Measurements from ENCODE around the gene DCST1.

Gene DCST1

DNA sequence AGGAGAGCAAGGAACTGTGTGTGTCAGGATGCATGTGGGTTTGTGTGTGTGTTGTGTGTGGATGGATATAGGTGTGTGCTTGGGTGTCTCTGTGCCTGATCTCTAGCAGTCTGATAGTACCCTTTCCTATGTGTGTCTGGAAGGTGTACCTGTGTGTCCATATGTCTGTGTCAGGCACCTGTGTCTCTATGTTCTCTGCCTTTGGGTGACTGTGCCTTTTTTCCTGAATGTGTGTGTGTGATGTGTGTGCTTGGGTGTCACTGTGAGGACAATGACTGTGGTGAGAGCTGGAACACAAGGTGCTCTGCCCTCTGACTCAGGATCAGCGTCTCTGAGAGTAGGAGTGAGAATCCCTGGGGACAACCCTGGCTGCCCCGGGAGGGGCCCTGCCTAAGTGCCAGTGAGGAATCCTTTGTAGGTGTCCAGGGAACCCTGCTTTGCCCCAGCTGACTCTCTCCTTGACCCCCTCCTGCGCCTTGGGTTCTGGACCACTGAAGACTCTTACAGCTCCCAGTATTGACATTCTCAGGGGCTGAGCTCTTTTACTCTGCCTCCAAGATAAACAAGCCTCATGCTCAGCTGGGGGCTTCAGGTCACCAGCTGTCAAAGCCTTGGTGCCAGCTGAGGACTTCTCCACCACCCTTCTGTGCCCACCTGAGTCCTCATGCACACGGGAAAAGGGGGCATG, 44.3 kb downstream of the DCST1 start:
- no peak for DNase-seq

DNA sequence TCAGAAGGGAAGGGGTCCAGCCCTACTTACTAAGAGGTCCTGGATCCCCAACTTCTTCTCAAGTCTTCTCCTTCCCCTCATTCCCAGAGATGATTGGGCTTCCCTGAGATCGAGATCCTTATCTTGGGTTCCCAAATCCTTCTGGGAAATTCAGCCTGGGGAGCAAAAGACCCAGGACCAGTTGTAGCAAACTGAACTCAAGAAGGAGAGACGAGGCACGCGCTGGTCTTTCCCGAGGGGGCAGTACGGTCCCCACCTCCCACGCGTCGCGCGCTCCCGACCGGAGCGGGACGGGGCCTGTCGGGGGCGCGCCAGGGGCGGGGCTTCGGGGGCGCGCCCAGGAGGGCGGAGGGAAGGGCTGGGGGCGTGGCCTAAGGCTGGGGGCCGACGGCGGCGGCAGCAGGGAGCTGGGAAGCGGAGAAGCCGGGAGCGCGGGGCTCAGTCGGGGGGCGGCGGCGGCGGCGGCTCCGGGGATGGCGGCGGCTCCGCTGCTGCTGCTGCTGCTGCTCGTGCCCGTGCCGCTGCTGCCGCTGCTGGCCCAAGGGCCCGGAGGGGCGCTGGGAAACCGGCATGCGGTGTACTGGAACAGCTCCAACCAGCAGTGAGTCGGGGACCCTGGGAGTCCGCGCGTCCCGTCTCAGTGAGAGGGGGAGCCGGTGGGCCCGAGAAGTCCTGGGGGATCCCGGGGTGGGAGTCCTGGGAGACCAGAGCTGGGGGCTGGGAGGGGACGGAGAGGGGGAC, 45.0 kb downstream of the DCST1 start, which contains the start of gene EFNA3:
Gene EFNA3, plus strand, starts transcription at position 369 of the 741 bp plus-strand sequence. Its CDS starts 105 bp downstream, at position 474.
- DNase-seq, result peak; percentile 63

DNA sequence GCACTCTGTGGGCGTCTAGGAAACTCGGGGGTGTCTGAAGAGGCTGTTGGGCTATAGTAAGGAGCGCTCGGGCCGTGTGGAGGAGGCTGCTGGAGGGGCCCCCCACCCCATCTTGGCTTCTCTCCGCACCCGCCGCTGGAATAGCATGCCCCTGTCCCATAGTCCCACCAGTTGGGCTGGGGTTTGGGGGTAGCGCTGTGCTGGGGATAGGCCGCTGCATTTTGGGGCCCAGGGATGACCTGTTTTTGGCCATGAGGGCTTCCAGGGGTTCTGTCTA, 45.5 kb downstream of the DCST1 start:
- no peak for DNase-seq

DNA sequence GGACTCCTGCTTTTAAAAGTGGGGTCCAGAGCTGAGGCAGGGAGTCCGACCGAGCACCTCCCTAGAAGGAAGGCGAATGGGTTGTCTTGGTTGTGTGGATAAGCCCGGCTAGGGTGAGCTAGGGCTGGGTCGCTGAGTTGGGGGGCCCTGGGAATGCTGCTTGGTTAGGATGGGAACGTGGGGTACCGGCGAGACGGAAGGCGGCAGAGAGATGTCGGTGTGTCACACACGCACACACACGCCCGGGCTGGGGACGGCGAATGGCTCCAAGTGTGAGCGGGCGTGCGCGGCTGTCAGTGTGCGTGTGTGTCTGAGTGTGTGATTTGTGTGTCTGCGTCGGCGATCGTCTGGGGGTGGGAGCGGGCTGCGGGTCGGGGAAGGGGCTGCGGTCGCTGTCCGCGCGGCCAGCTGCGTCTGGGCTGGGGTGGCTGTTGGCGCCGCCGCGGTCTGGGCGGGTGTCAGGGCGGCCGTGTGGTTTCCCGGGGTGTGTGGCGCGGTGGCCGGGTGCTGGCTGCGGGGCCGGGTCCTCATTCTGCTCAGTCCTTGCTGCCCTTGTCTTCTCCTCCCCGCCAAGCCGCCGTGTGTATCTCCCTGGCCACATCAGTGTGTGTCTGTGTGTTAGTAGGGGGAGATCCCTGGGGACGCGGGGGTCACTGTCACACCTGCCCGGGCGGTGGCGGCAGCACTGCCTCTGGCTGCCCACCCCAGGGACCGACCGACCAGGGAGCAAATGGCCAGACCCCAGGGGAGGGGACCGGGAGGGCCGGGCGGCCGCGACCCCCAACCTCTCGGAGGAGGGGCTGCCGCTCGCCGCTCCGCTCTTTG, 46.1 kb downstream of the DCST1 start:
- no peak for DNase-seq

DNA sequence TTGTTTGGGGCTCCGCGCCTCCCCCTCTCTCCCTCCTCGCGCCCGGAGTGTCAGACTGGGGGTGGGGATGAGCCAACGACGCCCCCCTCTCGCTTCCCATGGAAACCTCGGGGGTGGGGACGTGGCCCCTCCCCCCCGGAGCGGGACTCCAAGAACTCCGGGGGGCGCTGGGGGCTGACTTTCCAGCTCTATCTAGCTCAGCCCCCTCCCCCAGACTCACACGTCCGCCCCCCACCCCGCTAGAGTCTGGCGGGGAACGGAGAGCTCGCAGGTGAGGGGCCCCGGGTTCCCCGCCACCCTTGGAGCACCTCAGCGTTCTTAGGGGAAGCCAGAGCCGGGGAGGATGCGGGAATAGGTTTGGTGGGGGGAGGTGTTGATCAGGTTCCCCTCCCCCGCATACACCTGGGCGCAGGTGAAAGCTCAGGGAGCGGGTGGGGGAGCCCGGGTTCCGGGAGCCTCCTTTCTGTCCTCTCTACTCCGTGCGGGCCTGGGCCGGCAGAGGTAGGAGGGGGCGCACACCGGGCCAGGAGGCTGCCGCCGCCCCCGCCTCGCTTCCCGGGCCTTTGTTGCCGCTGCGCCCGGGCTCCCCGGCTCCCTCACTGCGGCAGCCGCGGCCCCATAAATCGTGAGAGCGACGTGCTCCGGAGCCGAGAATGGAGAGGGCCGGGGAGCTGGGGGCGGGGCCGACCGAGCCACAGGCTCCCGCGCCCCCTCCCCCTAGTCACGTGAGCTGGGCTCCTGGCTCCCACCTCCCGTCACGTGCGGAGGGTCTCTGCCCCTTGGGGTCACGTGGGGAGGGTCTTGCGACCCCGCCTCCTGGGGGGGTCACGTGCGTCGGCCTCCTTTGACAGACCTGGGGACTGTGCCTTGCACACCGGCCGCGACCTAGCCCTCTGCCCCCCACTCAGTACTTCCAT, 46.9 kb downstream of the DCST1 start:
- DNase-seq, result no peak

DNA sequence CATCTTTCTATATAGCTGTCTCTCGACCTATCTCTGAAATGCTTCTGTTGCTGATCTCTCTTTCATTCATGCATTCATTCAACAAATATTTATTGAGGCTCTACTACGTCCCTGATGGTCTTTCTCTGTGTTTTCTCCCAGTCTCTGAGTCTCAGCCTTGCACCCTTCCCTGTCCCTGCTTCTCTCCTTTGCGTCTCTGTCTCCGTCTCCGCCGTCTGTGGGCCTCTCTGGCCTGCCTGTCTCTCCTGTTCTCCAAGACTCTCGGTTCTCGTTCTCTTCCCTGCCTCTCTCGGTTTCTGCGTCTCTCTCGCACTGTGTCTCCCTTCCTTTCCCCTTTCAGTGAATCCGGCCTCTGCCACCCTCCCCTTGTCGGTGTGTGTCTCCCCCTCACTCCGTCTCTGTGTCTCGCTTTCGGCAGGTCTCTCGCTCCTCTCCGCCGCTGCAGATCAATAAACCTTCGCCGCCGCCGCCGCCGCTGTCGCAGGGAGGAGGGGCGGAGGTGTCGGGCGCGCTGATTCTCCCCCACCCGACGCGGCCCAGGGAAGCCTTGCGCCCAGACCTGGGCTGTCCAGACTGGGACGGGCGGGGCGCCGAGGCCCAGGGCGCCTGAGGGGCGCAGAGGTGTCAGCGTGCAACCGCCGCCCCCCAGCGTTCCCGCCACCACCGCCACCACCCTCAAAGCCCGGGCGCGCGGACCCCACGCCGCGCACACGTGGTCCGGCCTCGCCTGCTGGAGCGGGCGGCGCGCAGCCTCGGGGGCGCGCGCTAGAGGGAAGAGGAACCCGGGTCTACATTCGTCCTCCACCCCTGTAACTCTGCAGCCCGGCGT, 48.1 kb downstream of the DCST1 start:
- DNase-seq, result no peak

DNA sequence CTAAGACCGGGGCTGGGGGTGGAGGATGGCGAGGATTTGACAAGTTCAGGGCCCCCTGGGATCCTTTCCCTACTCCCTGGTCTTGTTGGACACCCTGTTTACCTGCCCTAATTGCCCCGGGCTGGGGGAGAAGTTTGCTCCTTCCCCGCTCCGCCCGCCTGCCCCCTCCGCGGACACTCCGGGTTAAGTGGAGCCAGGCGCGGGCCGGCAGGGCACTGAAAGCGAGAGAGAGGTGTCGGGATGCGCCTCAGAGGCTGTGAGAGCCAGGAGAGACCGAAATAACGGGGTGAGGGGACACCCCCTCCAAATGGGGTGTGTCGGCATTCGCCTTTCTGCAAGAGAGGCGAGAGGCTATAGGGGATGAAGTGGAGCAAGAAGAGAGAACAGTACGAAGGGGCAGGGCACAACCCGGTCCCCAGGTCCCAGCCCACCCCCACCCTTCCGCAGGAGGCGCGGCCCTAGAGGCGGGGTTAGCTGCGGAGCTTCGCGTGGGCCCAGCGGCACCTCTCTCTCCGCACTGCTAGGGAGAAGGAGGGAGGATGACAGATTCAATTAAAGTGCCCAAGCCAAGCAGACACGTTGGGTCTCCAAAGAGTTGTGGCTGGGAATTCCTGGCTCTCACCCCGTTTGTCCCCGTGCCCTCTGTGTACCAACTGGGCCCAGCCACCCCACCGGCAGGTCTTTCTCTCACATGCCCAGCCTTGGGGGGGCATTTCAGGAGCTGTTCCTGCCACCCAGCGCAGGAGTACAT, 48.9 kb downstream of the DCST1 start:
- no peak for DNase-seq

DNA sequence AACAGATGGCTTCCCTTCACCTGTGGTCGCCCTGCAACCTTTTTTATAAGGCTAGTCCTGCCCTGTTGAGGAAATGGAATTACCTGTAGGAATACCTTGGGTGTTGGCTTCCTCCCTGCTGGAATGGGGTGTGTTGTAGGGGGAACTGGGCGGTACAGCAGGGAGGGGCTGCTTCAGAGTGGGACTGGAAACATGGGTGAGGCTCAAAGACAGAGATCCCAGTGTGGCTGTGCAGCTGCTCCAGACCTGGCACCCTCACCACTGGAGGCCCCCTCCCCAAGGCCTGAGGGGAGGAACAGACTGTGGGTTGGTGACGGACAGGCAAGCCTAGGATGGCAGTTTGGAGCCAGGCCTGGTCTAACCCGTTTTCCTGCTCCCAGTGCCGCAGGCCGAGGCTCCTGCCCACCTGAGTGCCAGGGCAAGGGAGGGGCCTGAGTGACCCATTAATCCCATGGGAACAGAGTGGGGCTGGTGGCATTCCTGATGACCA, 49.5 kb downstream of the DCST1 start:
- no peak for DNase-seq

DNA sequence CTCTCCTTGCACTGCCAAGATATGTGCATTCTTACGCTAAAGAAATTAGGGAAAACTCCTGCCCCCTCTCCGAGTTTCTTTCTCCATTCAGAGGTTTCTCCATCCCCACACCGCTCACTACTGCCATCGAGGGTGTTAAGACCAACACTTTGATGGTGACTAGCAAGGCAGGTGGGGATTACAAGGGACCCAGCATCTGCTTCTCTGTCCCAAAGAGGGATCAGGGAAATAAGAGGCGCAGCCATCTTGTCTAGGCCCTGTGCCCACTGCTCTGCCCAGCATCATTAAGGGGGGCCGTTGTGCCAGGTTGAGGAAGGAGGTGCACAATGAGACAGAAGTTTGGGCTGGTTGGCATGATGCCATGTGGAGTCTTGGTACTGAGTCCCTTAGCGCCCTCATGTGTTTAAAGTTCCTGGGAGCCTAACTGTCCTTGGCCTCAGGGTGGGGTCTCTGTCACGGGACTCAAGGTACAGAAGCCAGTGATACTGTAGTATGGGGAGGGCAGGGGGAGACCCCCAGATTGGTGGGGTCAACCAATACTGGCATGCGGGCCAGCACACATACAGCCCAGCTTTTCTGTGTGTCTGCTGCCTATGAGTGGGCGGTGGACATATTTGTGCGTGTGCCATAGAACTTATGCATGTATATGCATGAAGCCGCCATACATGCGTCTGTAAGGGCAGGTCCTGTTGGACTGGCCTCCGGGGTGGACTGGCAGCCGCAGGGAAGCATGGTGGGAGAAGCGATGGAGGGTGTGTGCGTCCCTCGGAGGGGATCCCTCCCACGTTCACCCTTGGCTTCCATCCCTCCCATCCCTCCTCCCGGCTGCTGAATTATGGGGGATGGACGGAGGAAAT, 50.5 kb downstream of the DCST1 start:
- DNase-seq, result peak; percentile 46

DNA sequence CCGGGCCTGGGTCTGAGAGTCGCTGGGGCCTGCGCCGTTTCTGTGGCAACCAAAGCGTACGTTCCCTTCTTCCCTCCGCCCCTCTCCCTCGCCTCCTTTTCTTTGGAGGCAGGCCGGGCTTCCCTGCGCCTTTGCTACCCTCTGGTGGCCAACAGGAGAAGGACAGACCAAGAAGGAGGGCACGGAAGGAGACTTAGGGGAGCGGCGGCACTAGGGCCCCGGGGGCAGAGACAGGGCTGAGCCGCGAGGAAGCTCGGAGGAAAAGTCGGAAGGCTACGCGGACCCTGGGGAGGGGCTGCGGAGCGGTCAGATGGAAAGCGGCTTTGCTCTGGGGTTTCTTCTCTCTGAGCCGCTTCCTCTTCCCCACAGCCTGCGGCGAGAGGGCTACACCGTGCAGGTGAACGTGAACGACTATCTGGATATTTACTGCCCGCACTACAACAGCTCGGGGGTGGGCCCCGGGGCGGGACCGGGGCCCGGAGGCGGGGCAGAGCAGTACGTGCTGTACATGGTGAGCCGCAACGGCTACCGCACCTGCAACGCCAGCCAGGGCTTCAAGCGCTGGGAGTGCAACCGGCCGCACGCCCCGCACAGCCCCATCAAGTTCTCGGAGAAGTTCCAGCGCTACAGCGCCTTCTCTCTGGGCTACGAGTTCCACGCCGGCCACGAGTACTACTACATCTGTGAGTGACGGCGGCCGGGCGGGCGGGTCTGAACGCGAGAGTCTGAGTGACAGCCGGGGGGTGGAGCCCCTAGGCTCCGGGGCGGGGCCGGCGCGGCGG, 51.3 kb downstream of the DCST1 start:
- peak; percentile 95 for DNase-seq

DNA sequence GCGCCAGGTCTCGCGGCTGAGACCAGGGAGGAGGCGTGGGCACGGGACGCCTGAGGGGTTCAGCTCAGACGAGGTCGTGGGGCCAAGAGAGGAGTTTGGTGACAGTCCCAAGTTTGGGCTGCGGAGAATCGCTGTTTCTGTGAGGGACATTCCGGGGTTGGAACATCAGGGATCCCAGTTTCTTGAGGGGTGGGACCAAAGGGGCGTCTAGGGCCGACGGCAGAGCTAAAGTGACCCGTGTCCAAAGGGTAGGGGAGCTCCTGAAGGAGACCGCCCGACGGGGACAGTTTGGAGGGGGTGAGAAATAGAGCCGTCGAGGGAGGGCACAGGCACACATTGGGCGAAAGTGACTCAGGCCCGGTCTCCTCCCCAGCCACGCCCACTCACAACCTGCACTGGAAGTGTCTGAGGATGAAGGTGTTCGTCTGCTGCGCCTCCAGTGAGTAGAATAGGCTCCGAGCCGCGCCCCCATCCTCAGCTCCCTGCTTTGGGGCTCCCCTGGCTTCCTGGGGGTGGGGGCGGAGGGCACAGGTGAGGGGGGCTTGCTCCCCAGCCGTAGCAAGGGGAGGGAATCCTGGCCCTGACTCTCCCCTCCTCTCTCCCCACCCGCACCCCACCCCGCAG, 52.0 kb downstream of the DCST1 start:
- peak; percentile 74 for DNase-seq

DNA sequence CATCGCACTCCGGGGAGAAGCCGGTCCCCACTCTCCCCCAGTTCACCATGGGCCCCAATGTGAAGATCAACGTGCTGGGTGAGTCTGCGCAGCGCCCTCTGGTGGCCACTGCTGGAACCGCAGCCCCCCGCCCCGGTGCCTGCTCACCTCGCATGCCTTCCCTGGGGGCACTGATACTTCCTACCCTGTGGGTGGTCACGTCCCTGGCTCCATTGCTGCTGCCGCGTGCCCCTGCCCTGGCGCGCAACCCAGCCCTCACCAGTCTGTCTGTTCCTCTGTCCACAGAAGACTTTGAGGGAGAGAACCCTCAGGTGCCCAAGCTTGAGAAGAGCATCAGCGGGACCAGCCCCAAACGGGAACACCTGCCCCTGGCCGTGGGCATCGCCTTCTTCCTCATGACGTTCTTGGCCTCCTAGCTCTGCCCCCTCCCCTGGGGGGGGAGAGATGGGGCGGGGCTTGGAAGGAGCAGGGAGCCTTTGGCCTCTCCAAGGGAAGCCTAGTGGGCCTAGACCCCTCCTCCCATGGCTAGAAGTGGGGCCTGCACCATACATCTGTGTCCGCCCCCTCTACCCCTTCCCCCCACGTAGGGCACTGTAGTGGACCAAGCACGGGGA, 52.6 kb downstream of the DCST1 start:
- peak; percentile 81 for DNase-seq

DNA sequence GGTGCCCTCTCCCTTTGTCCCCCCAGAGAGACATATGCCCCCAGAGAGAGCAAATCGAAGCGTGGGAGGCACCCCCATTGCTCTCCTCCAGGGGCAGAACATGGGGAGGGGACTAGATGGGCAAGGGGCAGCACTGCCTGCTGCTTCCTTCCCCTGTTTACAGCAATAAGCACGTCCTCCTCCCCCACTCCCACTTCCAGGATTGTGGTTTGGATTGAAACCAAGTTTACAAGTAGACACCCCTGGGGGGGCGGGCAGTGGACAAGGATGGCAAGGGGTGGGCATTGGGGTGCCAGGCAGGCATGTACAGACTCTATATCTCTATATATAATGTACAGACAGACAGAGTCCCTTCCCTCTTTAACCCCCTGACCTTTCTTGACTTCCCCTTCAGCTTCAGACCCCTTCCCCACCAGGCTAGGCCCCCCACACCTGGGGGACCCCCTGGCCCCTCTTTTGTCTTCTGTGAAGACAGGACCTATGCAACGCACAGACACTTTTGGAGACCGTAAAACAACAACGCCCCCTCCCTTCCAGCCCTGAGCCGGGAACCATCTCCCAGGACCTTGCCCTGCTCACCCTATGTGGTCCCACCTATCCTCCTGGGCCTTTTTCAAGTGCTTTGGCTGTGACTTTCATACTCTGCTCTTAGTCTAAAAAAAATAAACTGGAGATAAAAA, 53.4 kb downstream of the DCST1 start:
- no peak for DNase-seq

DNA sequence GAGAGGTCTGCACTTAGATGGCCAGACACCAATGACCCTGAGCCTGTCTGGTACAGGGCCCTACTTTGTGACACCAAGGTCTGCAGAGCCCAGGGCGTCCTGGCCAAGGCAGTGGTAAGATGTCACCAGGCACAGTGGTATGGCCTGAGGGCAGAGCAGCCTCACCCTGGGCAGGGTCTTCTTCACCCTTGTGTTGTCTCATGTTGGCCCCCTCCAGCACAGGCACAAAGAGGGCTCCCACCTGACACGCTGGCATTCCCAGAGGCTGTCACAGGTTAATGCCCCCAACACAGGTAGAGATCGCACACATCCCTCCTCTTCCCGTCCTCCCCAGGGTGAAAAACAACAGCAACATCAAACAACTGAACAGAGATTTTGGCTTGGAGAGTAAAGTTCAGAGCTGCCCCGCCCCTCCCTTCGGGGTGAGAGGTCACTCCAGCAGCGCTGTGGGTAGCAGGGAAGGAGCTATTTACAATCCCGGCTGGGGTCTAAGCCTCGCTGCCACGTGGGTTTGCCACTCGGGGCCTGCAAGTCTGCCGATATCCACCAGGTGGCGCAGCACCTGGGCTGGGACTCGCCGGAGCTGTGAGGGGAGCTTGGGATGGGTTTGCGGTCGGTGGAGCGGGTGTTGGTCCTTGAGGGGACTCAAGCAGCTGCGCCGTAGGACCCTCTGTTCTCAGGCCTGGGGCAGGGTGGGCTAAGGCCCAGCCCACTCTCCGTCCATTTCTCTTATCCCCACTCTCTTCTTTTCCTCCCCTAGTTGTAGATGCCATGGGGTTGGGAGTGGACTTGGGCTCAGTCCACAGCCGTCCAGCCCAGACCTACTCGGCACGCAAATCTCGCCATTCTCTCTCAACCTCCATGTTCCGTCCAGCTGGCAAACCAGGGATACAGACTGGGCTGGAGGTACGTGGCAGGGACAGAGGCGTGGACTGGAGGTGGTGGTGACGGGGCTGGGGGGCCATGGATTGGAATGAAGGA, 57.7 kb downstream of the DCST1 start:
- peak; percentile 82 for DNase-seq

DNA sequence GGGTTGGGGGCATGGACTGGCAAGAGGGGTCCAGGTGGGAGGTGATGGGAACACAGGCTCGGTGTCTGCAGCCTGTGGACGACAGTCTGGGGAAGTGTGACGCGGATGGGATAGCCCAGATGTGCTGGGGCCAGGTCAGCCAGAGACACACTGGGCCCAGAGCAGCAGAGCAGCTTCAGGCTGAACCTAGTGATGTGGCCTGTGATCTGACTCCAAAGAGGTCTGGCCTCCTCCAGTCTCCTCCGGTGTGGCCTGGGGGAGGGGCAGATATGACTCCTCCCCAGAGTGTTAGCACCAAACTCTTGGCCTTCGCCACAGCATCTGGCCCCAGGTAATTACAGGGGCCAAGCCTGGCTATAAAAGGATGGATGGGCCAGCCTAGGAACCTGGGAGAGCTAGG, 58.5 kb downstream of the DCST1 start:
- DNase-seq, result no peak

DNA sequence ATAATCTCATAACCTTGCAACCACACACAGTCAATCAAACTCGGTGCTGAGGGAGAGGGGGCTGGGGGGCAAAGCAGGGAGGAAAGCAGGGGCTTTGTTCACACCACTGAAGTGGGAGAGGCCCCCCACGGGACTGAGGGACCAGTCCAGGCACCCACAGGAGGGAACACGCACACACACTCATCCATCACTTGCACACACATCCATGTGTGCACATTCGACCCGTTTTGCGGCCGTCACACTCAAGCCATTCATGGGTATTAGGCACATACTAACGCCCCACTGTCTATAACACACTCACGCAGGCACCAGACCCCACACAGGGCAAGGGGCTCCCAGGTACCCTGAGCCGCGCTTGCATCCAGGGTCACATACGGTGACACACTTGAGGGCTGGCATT, 59.0 kb downstream of the DCST1 start:
- no peak for DNase-seq
